ENCODE data around the gene MRPL18.
"Not testable (repeated sequence)": the region's sequence is repeated elsewhere in the genome, so short reads cannot be mapped to it uniquely, and the experiment has no call there.

MRPL18 gene

GRCh38 chr6:159772196-159772595 lies 18.1 kb upstream of the MRPL18 start:
- in situ Hi-C loops (cut with MboI; ENCODE audit: low sequenced_read_pairs): no loop called here

DNA sequence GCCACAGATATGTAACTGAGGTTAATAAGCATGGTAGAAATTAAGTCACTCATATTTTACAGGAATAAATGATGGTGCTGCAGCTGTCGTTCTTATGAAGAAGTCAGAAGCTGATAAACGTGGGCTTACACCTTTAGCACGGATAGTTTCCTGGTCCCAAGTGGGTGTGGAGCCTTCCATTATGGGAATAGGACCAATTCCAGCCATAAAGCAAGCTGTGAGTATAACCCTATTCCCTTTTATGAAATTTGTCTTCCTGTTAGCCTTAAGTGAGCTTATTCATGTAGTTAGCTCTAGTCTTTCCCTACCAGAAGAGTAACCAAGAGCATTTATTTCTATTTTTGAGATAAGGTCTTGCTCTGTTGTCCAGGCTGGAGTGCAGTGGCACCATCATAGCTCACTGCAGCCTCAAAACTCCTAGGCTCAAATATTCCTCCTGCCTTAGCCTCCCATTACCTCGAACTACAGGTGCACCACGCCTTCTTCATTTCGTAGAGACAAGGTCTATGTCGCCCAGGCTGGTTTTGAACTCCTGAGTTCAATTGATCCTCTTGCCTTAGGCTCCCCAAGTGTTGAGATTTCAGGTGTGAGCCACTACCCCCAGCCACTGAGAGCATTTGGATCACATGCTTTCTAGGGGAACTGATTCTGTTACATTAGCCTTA lies 12.9 kb upstream of the MRPL18 start:
- in situ Hi-C loops (cut with MboI; ENCODE audit: low sequenced_read_pairs): no loop called here

GRCh38 chr6:159778131-159778530 lies 12.1 kb upstream of the MRPL18 start:
- in situ Hi-C loops (cut with MboI; ENCODE audit: low sequenced_read_pairs): no loop called here

GRCh38 chr6:159778542-159779103 lies 11.6 kb upstream of the MRPL18 start:
- in situ Hi-C loops (cut with MboI; ENCODE audit: low sequenced_read_pairs): no loop called here

DNA sequence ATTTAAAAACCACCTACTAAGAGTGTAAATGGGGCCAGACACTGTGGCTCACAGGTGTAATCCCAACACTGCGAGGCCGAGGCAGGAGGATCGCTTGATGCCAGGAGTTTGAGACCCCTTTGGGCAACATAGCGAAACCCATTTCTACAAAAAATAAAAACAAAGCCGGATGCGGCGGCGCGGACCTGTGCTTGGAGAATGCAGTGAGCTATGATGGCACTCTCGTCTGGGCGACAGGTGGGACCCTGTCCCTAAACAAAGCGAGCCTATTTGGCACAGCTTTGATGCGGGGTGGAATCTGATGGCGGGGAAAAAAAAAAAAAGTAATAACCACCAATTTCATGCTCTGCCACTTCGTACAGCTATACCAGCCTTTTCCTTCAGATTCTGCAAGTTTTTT lies 2.0 kb upstream of the MRPL18 start:
- in situ Hi-C loops (cut with MboI; ENCODE audit: low sequenced_read_pairs): no loop called here

DNA sequence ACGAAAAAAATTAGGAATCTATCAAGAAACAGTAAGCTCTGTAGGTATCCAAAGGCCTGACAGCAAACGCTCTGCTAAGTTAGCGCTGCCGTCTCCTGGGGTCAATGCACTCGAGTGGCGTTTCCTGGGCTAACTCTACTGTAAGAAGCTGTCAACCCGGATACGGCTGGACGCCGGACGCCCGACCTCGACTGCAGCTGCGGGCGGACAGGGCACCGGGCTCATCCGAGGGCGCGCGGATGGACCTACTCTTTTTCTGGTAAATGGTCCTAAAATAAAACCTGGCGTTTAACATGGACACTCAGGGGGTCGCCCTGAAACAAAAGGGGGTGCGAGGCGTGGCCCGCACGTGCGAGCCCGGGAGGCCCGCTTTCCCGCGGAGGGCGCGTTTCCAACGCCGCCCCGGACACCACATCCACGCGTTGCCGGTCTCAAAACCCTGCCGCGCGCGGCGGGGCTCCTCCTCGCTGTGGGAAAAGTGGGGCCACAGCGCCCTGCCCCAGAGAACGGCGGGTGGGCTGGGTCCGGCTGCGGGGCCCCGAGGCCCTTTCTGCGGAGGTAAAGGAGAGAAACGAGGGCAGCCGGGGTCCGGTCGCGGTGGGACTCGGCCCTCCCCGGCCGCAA lies 1.4 kb upstream of the MRPL18 start:
- in situ Hi-C loops (cut with MboI; ENCODE audit: low sequenced_read_pairs): no loop called here

- in situ Hi-C loops (cut with MboI; ENCODE audit: low sequenced_read_pairs): no loop called here
These were observed 704 bp upstream of the MRPL18 start, which contains the start of gene TCP1 for GRCh38 chr6:159789377-159790148. TSS of gene TCP1 (minus strand) at chr6:159789602. CDS start at chr6:159789468, 134 bp downstream.

- in situ Hi-C loops (cut with MboI; ENCODE audit: low sequenced_read_pairs): no loop called here
These were observed 810 bp downstream of the MRPL18 start for GRCh38 chr6:159790956-159791598.

DNA sequence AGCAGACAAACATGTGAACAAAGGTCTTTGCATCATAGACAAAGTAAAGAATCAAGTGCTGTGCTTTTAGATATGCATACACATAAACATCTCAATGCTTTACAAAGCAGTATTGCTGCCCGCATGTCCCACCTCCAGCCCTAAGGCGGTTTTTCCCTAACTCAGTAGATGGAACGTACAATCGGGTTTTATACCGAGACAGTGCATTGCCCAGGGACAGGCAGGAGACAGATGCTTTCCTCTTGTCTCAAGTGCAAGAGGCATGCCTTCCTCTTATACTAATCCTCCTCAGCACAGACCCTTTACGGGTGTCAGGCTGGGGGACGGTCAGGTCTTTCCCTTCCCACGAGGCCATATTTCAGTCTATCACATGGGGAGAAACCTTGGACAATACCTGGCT lies 4.7 kb downstream of the MRPL18 start:
- in situ Hi-C loops (cut with MboI; ENCODE audit: low sequenced_read_pairs): not testable (repeated sequence)

DNA sequence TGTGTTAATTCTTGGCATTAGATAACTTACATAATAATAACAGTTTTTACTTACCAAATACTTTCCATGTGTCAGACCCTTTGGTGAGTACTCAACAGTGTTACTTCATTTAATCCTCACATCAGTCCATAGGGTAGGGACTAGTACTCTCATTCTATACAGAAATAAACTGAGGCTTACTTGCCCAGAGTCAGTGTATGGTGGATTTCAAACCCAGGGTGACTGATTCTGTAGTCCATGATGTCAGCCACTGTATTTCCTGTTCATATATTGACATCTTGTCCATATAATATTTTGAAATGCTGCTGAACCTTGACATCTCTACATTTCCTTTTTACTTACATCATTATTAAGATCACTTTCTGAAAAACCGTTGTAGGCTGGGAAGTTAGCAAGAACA lies 7.3 kb downstream of the MRPL18 start:
- in situ Hi-C loops (cut with MboI; ENCODE audit: low sequenced_read_pairs): no loop called here

GRCh38 chr6:159800141-159800865 lies 10.0 kb downstream of the MRPL18 start, which contains the start of gene PNLDC1:
TSS of gene PNLDC1 (plus strand) at chr6:159800276. CDS start at chr6:159800308, 32 bp downstream.
- in situ Hi-C loops (cut with MboI; ENCODE audit: low sequenced_read_pairs): no loop called here

GRCh38 chr6:159801935-159802334 lies 11.7 kb downstream of the MRPL18 start:
- in situ Hi-C loops (cut with MboI; ENCODE audit: low sequenced_read_pairs): no loop called here

- in situ Hi-C loops (cut with MboI; ENCODE audit: low sequenced_read_pairs): no loop called here
These were observed 14.2 kb downstream of the MRPL18 start for GRCh38 chr6:159804504-159804903.

DNA sequence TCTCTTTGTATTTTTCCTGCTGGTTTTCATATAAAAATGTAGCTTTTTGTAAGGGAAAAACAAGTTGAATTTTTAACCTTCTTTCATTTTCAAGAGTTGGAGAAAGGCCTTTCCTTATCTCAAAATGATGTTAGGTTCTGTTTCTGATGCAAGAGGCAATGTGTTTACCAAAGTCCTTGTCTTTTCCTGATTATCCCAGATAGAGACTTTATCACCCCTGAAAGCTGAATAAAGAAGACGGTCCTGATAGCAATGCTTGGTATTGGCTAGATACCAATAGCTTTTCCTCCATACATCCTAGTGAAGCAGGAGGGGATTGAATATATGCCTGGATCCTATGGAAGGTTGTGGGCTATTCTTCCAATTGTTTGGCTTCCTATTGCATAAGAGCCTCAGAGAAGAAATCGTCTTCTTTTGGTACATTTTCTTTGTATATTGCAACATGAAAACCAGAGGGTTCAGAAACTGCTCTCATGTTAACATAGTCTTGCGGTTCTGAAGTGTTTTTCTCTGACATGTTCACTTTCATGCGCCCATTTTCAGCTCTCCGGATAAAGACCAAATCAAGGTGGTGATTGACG lies 15.3 kb downstream of the MRPL18 start:
- in situ Hi-C loops (cut with MboI; ENCODE audit: low sequenced_read_pairs): no loop called here

- in situ Hi-C loops (cut with MboI; ENCODE audit: low sequenced_read_pairs): no loop called here
These were observed 15.8 kb downstream of the MRPL18 start for GRCh38 chr6:159806021-159806458.

DNA sequence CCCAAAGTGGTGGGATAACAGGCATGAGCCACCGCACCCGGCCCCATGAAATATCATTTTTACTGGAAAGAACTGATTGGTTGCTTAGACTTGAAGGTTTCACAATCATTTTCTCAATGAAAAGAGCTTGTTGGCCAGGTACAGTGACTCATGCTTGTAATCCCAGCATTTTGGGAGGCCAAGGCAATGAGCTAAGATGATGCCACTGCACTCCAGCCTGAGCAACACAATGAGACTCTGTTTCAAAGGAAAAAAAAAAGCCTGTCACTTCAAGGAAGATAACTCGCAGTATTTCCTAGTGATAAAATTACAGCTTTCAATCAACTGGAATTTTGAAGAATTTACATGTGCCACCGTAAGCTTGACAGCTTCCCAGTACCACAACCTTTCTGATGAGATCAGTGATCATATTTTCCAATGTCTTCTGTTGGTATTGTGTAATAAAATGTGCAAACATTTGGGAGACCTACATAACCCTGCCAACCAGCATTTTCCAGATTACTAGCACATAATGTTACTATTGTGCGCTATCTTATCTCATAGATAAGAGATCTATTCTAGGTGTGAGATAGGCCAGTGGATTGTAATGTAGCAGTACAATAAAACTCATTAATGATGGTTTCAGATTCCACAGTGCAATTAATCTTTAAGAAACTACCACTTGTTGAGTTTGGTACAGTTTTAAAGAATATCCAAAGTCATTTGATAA lies 17.0 kb downstream of the MRPL18 start:
- in situ Hi-C loops (cut with MboI; ENCODE audit: low sequenced_read_pairs): no loop called here

- in situ Hi-C loops (cut with MboI; ENCODE audit: low sequenced_read_pairs): no loop called here
These were observed 18.4 kb downstream of the MRPL18 start for GRCh38 chr6:159808647-159809046.

DNA sequence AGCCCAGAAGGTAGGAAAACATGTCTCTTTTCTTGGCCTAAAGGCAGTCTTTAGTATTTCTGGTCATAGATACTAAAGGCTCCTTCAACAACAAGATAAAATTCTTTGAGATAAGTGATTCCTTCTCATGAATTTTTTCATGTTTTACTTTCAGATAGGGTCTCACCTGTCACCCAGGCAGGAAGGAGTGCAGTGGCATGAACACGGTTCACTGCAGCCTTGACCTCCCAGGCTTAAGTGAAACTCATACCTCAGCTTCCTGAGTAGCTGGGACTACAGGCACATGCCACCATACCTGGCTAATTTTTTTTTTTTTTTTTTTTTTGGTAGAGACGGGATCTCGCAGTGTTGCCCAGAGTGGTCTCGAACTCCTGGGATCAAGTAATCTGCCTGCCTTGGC lies 18.9 kb downstream of the MRPL18 start:
- in situ Hi-C loops (cut with MboI; ENCODE audit: low sequenced_read_pairs): no loop called here

DNA sequence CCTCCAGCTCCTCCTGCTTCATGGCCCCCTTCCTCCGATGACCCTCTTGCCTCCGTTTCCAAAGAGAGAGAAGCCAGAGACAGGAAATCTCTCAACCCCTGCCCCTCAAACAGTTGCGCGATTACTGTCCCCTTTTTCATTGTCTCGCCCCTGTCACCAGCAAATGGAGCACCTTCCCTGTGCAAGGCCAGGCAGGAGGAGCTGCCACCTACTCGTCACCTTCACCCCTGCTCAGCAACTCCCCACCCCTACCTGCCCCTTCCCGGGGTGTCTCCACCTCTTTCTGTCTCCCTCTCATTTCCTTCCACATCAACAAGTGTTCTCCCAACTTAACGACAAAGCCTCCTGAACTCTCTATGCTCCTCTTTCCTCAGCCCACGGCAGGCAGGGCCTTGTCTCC lies 23.5 kb downstream of the MRPL18 start:
- in situ Hi-C loops (cut with MboI; ENCODE audit: low sequenced_read_pairs): no loop called here

Data from HL-60/S4 treated with phorbol 12-myristate 13-acetate at 8.2 ng/mL for 4 days and 3 days (cell line).